ENCODE measurements around the gene NUP62. TPM values are rescaled to one million over a fixed set of nuclear protein-coding genes. Genes with fewer than 3 reads are reported as not detected.

The NUP62 gene, protein sequence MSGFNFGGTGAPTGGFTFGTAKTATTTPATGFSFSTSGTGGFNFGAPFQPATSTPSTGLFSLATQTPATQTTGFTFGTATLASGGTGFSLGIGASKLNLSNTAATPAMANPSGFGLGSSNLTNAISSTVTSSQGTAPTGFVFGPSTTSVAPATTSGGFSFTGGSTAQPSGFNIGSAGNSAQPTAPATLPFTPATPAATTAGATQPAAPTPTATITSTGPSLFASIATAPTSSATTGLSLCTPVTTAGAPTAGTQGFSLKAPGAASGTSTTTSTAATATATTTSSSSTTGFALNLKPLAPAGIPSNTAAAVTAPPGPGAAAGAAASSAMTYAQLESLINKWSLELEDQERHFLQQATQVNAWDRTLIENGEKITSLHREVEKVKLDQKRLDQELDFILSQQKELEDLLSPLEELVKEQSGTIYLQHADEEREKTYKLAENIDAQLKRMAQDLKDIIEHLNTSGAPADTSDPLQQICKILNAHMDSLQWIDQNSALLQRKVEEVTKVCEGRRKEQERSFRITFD
- 127 and 137 TPM in 2 replicates for total RNA-seq (2021)
- long read RNA-seq, transcript NUP62-211 (3 exons, 2,053 nt): minor isoform, 163 of 1,136 reads
- long read RNA-seq, transcript NUP62-201 (3 exons, 2,870 nt): minor isoform, 127 of 1,136 reads
- long read RNA-seq, transcript NUP62-216 (3 exons, 562 nt): minor isoform, 28 of 1,136 reads
- long read RNA-seq, transcript NUP62-202 (2 exons, 3,479 nt): major isoform, 524 of 1,136 reads
- long read RNA-seq, partial matches to known transcripts: 1 of 1,136 reads
- long read RNA-seq, other reads (novel, unspliced or antisense): 276 of 1,136 reads

- peaks cover 25% of the 10 kb centered on the region; the same call in 1 of the 2 replicates for H3K79me2 ChIP-seq (ENCODE audit: insufficient read depth, low read length)
Observed at GRCh38 chr19:49929121-49929610, at the start of gene NUP62, which contains the start of gene ATF5. TSS of gene NUP62 (minus strand) at chr19:49929504. CDS start at chr19:49909807, 19,697 bp downstream. TSS of gene ATF5 (plus strand) at chr19:49929205. CDS start at chr19:49930851, 1,646 bp downstream.

More at GRCh38 chr19:49929121-49929610, at the start of gene NUP62, which contains the start of gene ATF5:
- Histone ChIP-seq H3K4me1 (ENCODE audit: insufficient read depth, low read length) (no peaks in the 10 kb centered on the region; the same call in 1 of the 2 replicates), H2AFZ (ENCODE audit: low read length) (no peak within 1 kb of the TSS), H3K79me1 (ENCODE audit: insufficient read depth, low read depth, low read length, poor library complexity, severe bottlenecking) (no peaks in the 10 kb centered on the region), H3K23ac (ENCODE audit: insufficient read length, low read depth, low read length) (no peak within 1 kb of the TSS), H3K4ac (ENCODE audit: low read depth, low read length) (peak within 1 kb of the TSS; percentile 53; the same call in 1 of the 2 replicates), H2BK120ac (ENCODE audit: low read depth, low read length, poor library complexity, severe bottlenecking) (peak within 1 kb of the TSS; percentile 54), H3K14ac (ENCODE audit: insufficient read depth, low read length) (peak within 1 kb of the TSS; percentile 98), H3K27ac (ENCODE audit: insufficient read length, low read depth, low read length) (no peak within 1 kb of the TSS), H4K8ac (replicated peaks; ENCODE audit: insufficient read length, low read depth, low read length) (no peak within 1 kb of the TSS), H2BK15ac (ENCODE audit: low read depth, low read length) (no peak within 1 kb of the TSS), H3K18ac (ENCODE audit: insufficient read length, low read depth, low read length) (peak within 1 kb of the TSS; percentile 98), H2BK12ac (ENCODE audit: insufficient read length, low read depth, low read length) (no peak within 1 kb of the TSS), H4K91ac (ENCODE audit: insufficient read length, low read depth, low read length) (peak within 1 kb of the TSS; percentile 74), H2BK20ac (ENCODE audit: low read depth, low read length, poor library complexity, severe bottlenecking) (no peak within 1 kb of the TSS), H3K23me2 (ENCODE audit: insufficient read length, low read depth, low read length, poor library complexity, severe bottlenecking) (peaks cover 10% of the 10 kb centered on the region), H2BK5ac (ENCODE audit: insufficient read length, low read length) (no peak within 1 kb of the TSS), H4K20me1 (ENCODE audit: control insufficient read depth, insufficient read depth, insufficient read length) (peaks cover 2% of the 10 kb centered on the region), H3K27me3 (ENCODE audit: insufficient read depth, low read length) (no peaks in the 10 kb centered on the region), H4K5ac (ENCODE audit: insufficient read length, low read depth, low read length) (peak within 1 kb of the TSS; percentile 21), H3K56ac (ENCODE audit: insufficient read length, low read depth, low read length) (no peak within 1 kb of the TSS), H2AK5ac (ENCODE audit: insufficient read length, low read length) (no peak within 1 kb of the TSS), H3K9me3 (ENCODE audit: control insufficient read depth, low read depth, low read length) (no peaks in the 10 kb centered on the region), H3T11ph (ENCODE audit: low read length) (no peak within 1 kb of the TSS), H3K4me2 (ENCODE audit: insufficient read depth, insufficient read length, low read length) (peak within 1 kb of the TSS; percentile 82), H3K9ac (ENCODE audit: extremely low read depth, insufficient read length, low read length) (peak within 1 kb of the TSS; percentile 77)
- H3K4me3 Mint-ChIP-seq: peak within 1 kb of the TSS; percentile 95 to 99
- peaks cover 3% of the 10 kb centered on the region for H3K27me3 Mint-ChIP-seq (ENCODE audit: low read depth)
- peaks cover 36 to 63% (median 44%) of the 10 kb centered on the region in 3 experiments for H3K36me3 Mint-ChIP-seq (ENCODE audit: insufficient read depth in 1 of 3, low read depth in 3 of 3)
- TF ChIP-seq, protein P1, sequence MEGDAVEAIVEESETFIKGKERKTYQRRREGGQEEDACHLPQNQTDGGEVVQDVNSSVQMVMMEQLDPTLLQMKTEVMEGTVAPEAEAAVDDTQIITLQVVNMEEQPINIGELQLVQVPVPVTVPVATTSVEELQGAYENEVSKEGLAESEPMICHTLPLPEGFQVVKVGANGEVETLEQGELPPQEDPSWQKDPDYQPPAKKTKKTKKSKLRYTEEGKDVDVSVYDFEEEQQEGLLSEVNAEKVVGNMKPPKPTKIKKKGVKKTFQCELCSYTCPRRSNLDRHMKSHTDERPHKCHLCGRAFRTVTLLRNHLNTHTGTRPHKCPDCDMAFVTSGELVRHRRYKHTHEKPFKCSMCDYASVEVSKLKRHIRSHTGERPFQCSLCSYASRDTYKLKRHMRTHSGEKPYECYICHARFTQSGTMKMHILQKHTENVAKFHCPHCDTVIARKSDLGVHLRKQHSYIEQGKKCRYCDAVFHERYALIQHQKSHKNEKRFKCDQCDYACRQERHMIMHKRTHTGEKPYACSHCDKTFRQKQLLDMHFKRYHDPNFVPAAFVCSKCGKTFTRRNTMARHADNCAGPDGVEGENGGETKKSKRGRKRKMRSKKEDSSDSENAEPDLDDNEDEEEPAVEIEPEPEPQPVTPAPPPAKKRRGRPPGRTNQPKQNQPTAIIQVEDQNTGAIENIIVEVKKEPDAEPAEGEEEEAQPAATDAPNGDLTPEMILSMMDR (conservative IDR thresholded peaks at IDR 0.05): no peak
- DNase-seq: peak; percentile 80
- peaks cover 18 to 38% of the 10 kb centered on the region in 2 experiments for H3K4me1 Mint-ChIP-seq
- H3K9me3 Mint-ChIP-seq: peaks cover 0 to 4% of the 10 kb centered on the region in 2 experiments; a peak in 3 of 5 replicates
- WGBS (ENCODE audit: extremely low coverage, insufficient read length, low lambda C conversion rate): no CpG with 5 or more reads among the region's 48 CpGs
- H3K27ac Mint-ChIP-seq: peak within 1 kb of the TSS; percentile 99 to 100 (median 100)
